SJCRH30 (cell line): ENCODE results near the gene GBP4. TPM values are rescaled to one million over a fixed set of nuclear protein-coding genes. Genes with fewer than 3 reads are reported as not detected.
"Not testable (repeated sequence)": the region's sequence is repeated elsewhere in the genome, so short reads cannot be mapped to it uniquely, and the experiment has no call there.

Experiments
- DNase-seq, 2 experiments: peaks; one replicate each; pipeline ENCODE4 v3.0.0-alpha.2; 2015 to 2020
- H3K27ac ChIP-seq: fragments of 250-450 bp; sonication (Bioruptor Pico); 2 replicates; pipeline ENCODE4 v1.5.1; 2020; ENCODE audit warnings: mild to moderate bottlenecking, moderate library complexity
- H3K27me3 ChIP-seq: fragments of 250-450 bp; sonication (Bioruptor Pico); 2 replicates; pipeline ENCODE4 v1.5.1; 2020; ENCODE audit warnings: mild to moderate bottlenecking, moderate library complexity
- H3K36me3 ChIP-seq: fragments of 250-450 bp; sonication (Bioruptor Pico); 2 replicates; pipeline ENCODE4 v1.5.1; 2020; ENCODE audit warnings: mild to moderate bottlenecking, moderate library complexity
- H3K4me1 ChIP-seq: fragments of 250-450 bp; sonication (Bioruptor Pico); 2 replicates; pipeline ENCODE4 v1.5.1; 2020; ENCODE audit warnings: mild to moderate bottlenecking, moderate library complexity
- H3K4me3 ChIP-seq: fragments of 250-450 bp; sonication (Bioruptor Pico); 2 replicates; pipeline ENCODE4 v1.5.1; 2020; ENCODE audit warnings: mild to moderate bottlenecking, moderate library complexity
- H3K9me3 ChIP-seq: fragments of 250-450 bp; sonication (Bioruptor Pico); replicated peaks from 2 replicates; pipeline ENCODE4 v1.5.1; 2020; ENCODE audit warnings: mild to moderate bottlenecking, moderate library complexity
- total RNA-seq: library from RNA; depleted of rRNA; stranded (reverse); fragments of >200 nt; shearing (Covaris generic); gene quantifications from 2 replicates; pipeline ENCODE4 v1.2.3, GENCODE V29; 2014; rRNA removed

The GBP4 gene, protein sequence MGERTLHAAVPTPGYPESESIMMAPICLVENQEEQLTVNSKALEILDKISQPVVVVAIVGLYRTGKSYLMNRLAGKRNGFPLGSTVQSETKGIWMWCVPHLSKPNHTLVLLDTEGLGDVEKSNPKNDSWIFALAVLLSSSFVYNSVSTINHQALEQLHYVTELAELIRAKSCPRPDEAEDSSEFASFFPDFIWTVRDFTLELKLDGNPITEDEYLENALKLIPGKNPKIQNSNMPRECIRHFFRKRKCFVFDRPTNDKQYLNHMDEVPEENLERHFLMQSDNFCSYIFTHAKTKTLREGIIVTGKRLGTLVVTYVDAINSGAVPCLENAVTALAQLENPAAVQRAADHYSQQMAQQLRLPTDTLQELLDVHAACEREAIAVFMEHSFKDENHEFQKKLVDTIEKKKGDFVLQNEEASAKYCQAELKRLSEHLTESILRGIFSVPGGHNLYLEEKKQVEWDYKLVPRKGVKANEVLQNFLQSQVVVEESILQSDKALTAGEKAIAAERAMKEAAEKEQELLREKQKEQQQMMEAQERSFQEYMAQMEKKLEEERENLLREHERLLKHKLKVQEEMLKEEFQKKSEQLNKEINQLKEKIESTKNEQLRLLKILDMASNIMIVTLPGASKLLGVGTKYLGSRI
- total RNA-seq: 0.02 TPM in 1 of 2 replicates, not detected in the other

- Histone ChIP-seq H3K4me1 (no peaks in the 10 kb centered on the region), H3K27me3 (no peaks in the 10 kb centered on the region), H3K27ac (no peak within 1 kb of the TSS), H3K9me3 (no peaks in the 10 kb centered on the region), H3K4me3 (no peak within 1 kb of the TSS), H3K36me3 (no peaks in the 10 kb centered on the region)
- no peak for DNase-seq
Measured at GRCh38 chr1:89198491-89199072, at the start of gene GBP4. Gene GBP4, minus strand, starts transcription at chr1:89198942. Its CDS starts 108 bp downstream, at chr1:89198834.

GRCh38 chr1:89243046-89243445 is 44.3 kb upstream of the GBP4 start:
- Histone ChIP-seq H3K36me3 (no peaks in the 10 kb centered on the region), H3K27ac (no peak overlapping the region), H3K4me1 (no peaks in the 10 kb centered on the region), H3K9me3 (no peaks in the 10 kb centered on the region), H3K27me3 (no peaks in the 10 kb centered on the region), H3K4me3 (no peak overlapping the region)
- no peak for DNase-seq

- no peaks in the 10 kb centered on the region for H3K9me3 ChIP-seq
- H3K27ac ChIP-seq: no peak overlapping the region
- H3K27me3 ChIP-seq: no peaks in the 10 kb centered on the region
- DNase-seq: no peak
- no peak overlapping the region for H3K4me3 ChIP-seq
- no peaks in the 10 kb centered on the region for H3K36me3 ChIP-seq
- no peaks in the 10 kb centered on the region for H3K4me1 ChIP-seq
Measured at GRCh38 chr1:89221341-89221740, 22.6 kb upstream of the GBP4 start.

DNA sequence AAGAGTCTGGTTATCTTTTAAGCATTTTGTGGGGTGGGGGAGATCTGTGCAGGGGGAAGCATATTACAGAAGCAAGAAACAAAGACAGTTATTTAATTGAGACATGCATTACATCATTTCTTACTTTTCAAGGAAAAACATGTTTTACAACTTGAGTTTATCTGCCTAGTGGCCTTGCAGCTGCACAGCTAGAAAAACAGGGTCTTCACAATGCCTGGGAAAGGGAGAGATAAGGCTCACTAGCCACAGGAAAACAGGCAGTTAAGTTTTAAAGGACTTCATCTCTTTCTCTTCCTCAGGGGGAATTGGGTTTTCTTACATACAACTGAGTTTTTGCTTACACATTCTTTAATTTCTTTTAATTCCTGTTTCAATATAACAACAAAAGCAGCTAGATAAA is 21.1 kb upstream of the GBP4 start:
- not testable (repeated sequence) for H3K27ac ChIP-seq, H3K36me3 ChIP-seq, H3K9me3 ChIP-seq, H3K4me1 ChIP-seq, H3K4me3 ChIP-seq, DNase-seq, H3K27me3 ChIP-seq

DNA sequence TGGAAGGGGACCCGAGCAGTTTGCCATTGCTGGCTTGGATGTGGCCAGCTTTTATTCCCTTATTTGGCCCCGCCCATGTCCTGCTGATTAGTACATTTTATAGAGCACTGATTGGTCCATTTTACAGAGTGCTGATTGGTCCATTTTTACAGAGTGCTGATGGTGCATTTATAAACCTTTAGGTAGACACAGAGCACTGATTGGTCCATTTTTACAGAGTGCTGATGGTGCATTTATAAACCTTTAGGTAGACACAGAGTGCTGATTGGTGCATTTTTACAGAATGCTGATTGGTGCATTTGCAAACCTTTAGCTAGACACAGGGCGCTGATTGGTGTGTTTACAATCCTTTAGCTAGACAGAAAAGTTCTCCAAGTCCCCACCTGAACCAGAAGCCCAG is 20.2 kb upstream of the GBP4 start:
- H3K27ac ChIP-seq, DNase-seq, H3K27me3 ChIP-seq, H3K36me3 ChIP-seq, H3K4me3 ChIP-seq, H3K9me3 ChIP-seq, H3K4me1 ChIP-seq: not testable (repeated sequence)

GRCh38 chr1:89213347-89213746 is 14.6 kb upstream of the GBP4 start:
- no peaks in the 10 kb centered on the region; the same call in 1 of the 2 replicates for H3K36me3 ChIP-seq
- DNase-seq: no peak
- H3K27me3 ChIP-seq: no peaks in the 10 kb centered on the region
- no peaks in the 10 kb centered on the region for H3K9me3 ChIP-seq
- H3K27ac ChIP-seq: no peak overlapping the region
- no peaks in the 10 kb centered on the region for H3K4me1 ChIP-seq
- no peak overlapping the region for H3K4me3 ChIP-seq

DNA sequence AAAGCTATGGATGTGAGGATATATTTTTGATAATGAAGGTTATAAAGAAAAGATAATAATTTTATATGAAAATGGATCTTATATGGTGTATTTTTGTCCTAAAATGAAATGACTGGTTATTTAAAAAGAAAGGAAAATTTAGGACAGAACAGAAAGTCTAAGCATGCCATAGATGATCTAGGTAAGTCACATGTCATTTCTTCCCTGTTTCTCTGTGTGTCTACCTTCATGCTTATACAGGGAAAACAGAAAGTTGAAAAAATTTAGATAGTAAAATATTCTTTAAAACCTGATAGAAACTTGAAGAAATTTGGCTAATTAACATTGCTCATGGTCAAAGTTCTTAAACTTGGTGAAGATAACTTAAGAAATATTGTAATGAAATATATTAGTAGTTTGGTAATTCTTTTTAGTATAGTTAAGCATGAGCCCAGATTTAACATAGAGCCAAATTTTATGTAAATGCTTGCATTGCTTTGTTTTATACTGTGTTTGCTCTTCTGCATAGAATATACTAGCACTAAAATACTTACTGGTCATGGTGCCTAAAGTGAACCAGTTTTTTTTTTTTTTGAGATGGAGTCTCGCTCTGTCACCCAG is 12.4 kb upstream of the GBP4 start:
- no peak overlapping the region for H3K4me3 ChIP-seq
- no peaks in the 10 kb centered on the region for H3K9me3 ChIP-seq
- no peak overlapping the region for H3K27ac ChIP-seq
- no peak for DNase-seq
- H3K27me3 ChIP-seq: no peaks in the 10 kb centered on the region
- no peaks in the 10 kb centered on the region; the same call in 1 of the 2 replicates for H3K36me3 ChIP-seq
- no peaks in the 10 kb centered on the region for H3K4me1 ChIP-seq

GRCh38 chr1:89206373-89206772 is 7.6 kb upstream of the GBP4 start:
- no peak for DNase-seq
- Histone ChIP-seq H3K36me3 (no peaks in the 10 kb centered on the region), H3K27me3 (no peaks in the 10 kb centered on the region), H3K27ac (no peak overlapping the region), H3K4me1 (no peaks in the 10 kb centered on the region), H3K9me3 (no peaks in the 10 kb centered on the region), H3K4me3 (no peak overlapping the region)

DNA sequence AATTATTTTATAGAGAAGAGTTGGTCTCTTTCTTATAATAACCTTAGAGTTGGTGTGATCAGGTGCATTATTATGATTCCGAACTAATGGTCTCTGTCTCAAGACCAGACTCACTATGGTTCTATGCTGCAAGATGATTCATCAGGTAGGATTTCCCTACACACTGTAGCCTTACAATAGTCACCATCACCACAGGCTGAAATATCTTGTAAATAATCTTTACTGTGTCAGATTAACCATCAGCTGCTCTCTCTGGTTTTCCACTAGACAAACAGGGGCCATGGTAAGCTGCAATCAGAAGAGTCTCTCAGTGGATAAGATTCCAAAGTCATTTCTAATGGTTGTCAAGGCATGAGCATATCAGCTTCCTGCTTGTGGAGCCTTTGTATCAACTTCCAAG is 4.4 kb upstream of the GBP4 start:
- no peak for DNase-seq
- Histone ChIP-seq H3K4me3 (no peak overlapping the region), H3K27me3 (no peaks in the 10 kb centered on the region), H3K9me3 (no peaks in the 10 kb centered on the region), H3K4me1 (no peaks in the 10 kb centered on the region), H3K27ac (no peak overlapping the region), H3K36me3 (no peaks in the 10 kb centered on the region)

GRCh38 chr1:89201106-89201794 is 2.5 kb upstream of the GBP4 start:
- no peak for DNase-seq
- H3K27ac ChIP-seq: no peak overlapping the region
- H3K4me3 ChIP-seq: no peak overlapping the region

DNA sequence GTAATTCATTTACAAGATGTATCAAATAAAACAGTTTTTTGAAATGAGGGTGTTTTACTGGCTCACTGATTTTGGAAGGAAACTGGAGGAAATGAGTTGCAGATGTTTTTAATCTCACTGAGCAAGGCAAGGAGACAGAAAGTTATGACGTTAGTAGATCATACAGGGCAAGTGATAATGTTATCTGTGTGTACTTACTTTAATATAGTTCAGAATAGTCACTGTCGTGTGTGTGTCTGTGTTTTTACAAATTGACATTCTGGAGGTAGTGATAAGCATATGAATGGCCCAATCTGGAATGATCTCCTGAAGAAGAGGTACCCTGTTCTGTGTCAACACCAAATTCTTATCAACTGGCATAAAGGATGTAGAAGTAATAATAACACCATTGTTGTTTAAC is 1.9 kb upstream of the GBP4 start:
- no peak overlapping the region for H3K27ac ChIP-seq
- no peaks in the 10 kb centered on the region for H3K9me3 ChIP-seq
- no peaks in the 10 kb centered on the region for H3K27me3 ChIP-seq
- H3K4me3 ChIP-seq: no peak overlapping the region
- no peaks in the 10 kb centered on the region for H3K4me1 ChIP-seq
- DNase-seq: no peak
- no peaks in the 10 kb centered on the region for H3K36me3 ChIP-seq

More at GRCh38 chr1:89201106-89201794, 2.5 kb upstream of the GBP4 start:
- Histone ChIP-seq H3K4me1 (no peaks in the 10 kb centered on the region), H3K9me3 (no peaks in the 10 kb centered on the region), H3K27me3 (no peaks in the 10 kb centered on the region), H3K36me3 (no peaks in the 10 kb centered on the region)

- Histone ChIP-seq H3K4me3 (no peak overlapping the region), H3K9me3 (no peaks in the 10 kb centered on the region), H3K4me1 (no peaks in the 10 kb centered on the region), H3K36me3 (no peaks in the 10 kb centered on the region), H3K27ac (no peak overlapping the region), H3K27me3 (no peaks in the 10 kb centered on the region)
- no peak for DNase-seq
Measured at GRCh38 chr1:89199525-89200031, 836 bp upstream of the GBP4 start.

- H3K36me3 ChIP-seq: no peaks in the 10 kb centered on the region
- H3K9me3 ChIP-seq: no peaks in the 10 kb centered on the region
- H3K27ac ChIP-seq: no peak overlapping the region
- no peak for DNase-seq
- no peaks in the 10 kb centered on the region for H3K27me3 ChIP-seq
- no peaks in the 10 kb centered on the region for H3K4me1 ChIP-seq
- no peak overlapping the region for H3K4me3 ChIP-seq
Measured at GRCh38 chr1:89198081-89198480, 661 bp downstream of the GBP4 start.

- Histone ChIP-seq H3K9me3 (no peaks in the 10 kb centered on the region), H3K27ac (no peak overlapping the region), H3K36me3 (no peaks in the 10 kb centered on the region), H3K4me1 (no peaks in the 10 kb centered on the region), H3K4me3 (no peak overlapping the region), H3K27me3 (no peaks in the 10 kb centered on the region)
- DNase-seq: no peak
Measured at GRCh38 chr1:89195476-89195875, 3.3 kb downstream of the GBP4 start.
